Liver (tissue), 9 donors: ENCODE measurements around the gene GRAMD1A. TPM values are rescaled to one million over a fixed set of nuclear protein-coding genes. Genes with fewer than 3 reads are reported as not detected.

Experiments used
- DNase-seq: peaks from one replicate; pipeline ENCODE4 v3.0.0-alpha.2; 2017; ENCODE audit warnings: low spot score
- H3K27ac ChIP-seq, 2 donors: one replicate each; pipeline ENCODE4 v1.7.0; 2013; ENCODE audit warnings: inconsistent platforms in 2 of 2, low read length in 2 of 2, control low read depth in 1 of 2, low read depth in 1 of 2, mild to moderate bottlenecking in 1 of 2
- H3K27me3 ChIP-seq, 4 donors: one replicate each; pipeline versions ENCODE4 v1.6.1 to v1.7.0; 2013; ENCODE audit warnings: low read length in 3 of 4, inconsistent platforms in 1 of 4, mild to moderate bottlenecking in 1 of 4, moderate library complexity in 1 of 4; ENCODE audit not compliant: control insufficient read depth in 4 of 4, insufficient read depth in 4 of 4
- H3K36me3 ChIP-seq, 4 donors: one replicate each; pipeline versions ENCODE4 v1.6.1 to v1.7.0; 2013; ENCODE audit warnings: low read length in 3 of 4, mild to moderate bottlenecking in 3 of 4, low read depth in 1 of 4, moderate library complexity in 1 of 4; ENCODE audit not compliant: control insufficient read depth in 4 of 4, insufficient read depth in 3 of 4
- H3K4me1 ChIP-seq, 4 donors: one replicate each; pipeline versions ENCODE4 v1.6.1 to v1.7.0; 2013; ENCODE audit warnings: low read length in 3 of 4, mild to moderate bottlenecking in 3 of 4, moderate library complexity in 1 of 4; ENCODE audit not compliant: control insufficient read depth in 4 of 4, insufficient read depth in 4 of 4
- H3K4me3 ChIP-seq, 3 donors: one replicate each; pipeline versions ENCODE4 v1.6.1 to v1.7.0; 2013; ENCODE audit warnings: low read length in 3 of 3, control low read depth in 1 of 3, low read depth in 1 of 3, mild to moderate bottlenecking in 1 of 3
- H3K9ac ChIP-seq, 2 donors: one replicate each; pipeline ENCODE4 v1.7.0; 2013; ENCODE audit warnings: low read length in 2 of 2, mild to moderate bottlenecking in 2 of 2, moderate library complexity in 2 of 2, control low read depth in 1 of 2, low read depth in 1 of 2
- H3K9me3 ChIP-seq, 4 donors: one replicate each; pipeline versions ENCODE4 v1.6.1 to v1.7.0; 2013; ENCODE audit warnings: low read length in 3 of 4; ENCODE audit not compliant: control insufficient read depth in 4 of 4
- EGR1 ChIP-seq, 2 donors: IDR thresholded peaks; 2 replicates each; pipeline ENCODE4 v1.6.1; 2016 to 2018; ENCODE audit warnings: antibody characterized with exemption in 2 of 2, low read depth in 2 of 2
- FOXA1 ChIP-seq: IDR thresholded peaks from 2 replicates; pipeline ENCODE4 v1.6.1; 2016; ENCODE audit warnings: antibody characterized with exemption
- FOXA2 ChIP-seq: IDR thresholded peaks from 2 replicates; pipeline ENCODE4 v1.6.1; 2016; ENCODE audit warnings: antibody characterized with exemption
- GABPA ChIP-seq, 2 donors: IDR thresholded peaks in 1 of 2; conservative IDR thresholded peaks in 1 of 2; 2 replicates each; pipeline ENCODE4 v1.6.1; 2016; ENCODE audit warnings: antibody characterized with exemption in 2 of 2, mild to moderate bottlenecking in 1 of 2, moderate library complexity in 1 of 2
- HNF4A ChIP-seq, 2 donors: conservative IDR thresholded peaks; 2 replicates each; pipeline ENCODE4 v1.6.1; 2016; ENCODE audit warnings: antibody characterized with exemption in 2 of 2, mild to moderate bottlenecking in 2 of 2
- HNF4G ChIP-seq: IDR thresholded peaks from 2 replicates; pipeline ENCODE4 v1.6.1; 2016; ENCODE audit warnings: antibody characterized with exemption
- NR2F2 ChIP-seq: IDR thresholded peaks from 2 replicates; pipeline ENCODE4 v1.6.1; 2016; ENCODE audit warnings: antibody characterized with exemption
- RXRA ChIP-seq, 2 donors: IDR thresholded peaks; 2 replicates each; pipeline ENCODE4 v1.6.1; 2017 to 2018; ENCODE audit warnings: antibody characterized with exemption in 2 of 2, mild to moderate bottlenecking in 1 of 2
- SP1 ChIP-seq: IDR thresholded peaks from 2 replicates; pipeline ENCODE4 v1.6.1; 2018; ENCODE audit warnings: antibody characterized with exemption, mild to moderate bottlenecking
- TAF1 ChIP-seq: conservative IDR thresholded peaks from 2 replicates; pipeline ENCODE4 v1.6.1; 2016; ENCODE audit warnings: antibody characterized with exemption, mild to moderate bottlenecking
- YY1 ChIP-seq: IDR thresholded peaks from 2 replicates; pipeline ENCODE4 v1.6.1; 2016; ENCODE audit warnings: antibody characterized with exemption, mild to moderate bottlenecking
- WGBS: extraction: QIAGEN DNeasy Blood & Tissue Kit; methylation state at CpG from one replicate; pipeline ENCODE4 v1.1.7; 2013; 5-methylcytosine and 5-hydroxymethylcytosine counted together
- polyA plus RNA-seq, 2 donors: library from polyadenylated mRNA; stranded (reverse) in 1 of 2; unstranded in 1 of 2; fragments of 200-250 nt in 1 of 2; fragments of >200 nt in 1 of 2; fragmentation: Nextera tagmentation in 1 of 2; extraction: Ambion mirVana in 1 of 2; gene quantifications; one replicate each; pipeline versions ENCODE4 v1.2.1 to v1.2.3, GENCODE V29; 2013 to 2015
- total RNA-seq, 2 donors: library from RNA; depleted of rRNA; stranded (reverse); fragments of >200 nt; gene quantifications; one replicate each; pipeline ENCODE4 v1.2.3, GENCODE V29; 2014
- TF ChIP-seq, protein P1 (sequence below): IDR thresholded peaks from 2 replicates; pipeline ENCODE4 v1.6.1; 2016; ENCODE audit warnings: antibody characterized with exemption, mild to moderate bottlenecking
- TF ChIP-seq, protein P2 (sequence below): IDR thresholded peaks from 2 replicates; pipeline ENCODE4 v1.6.1; 2016; ENCODE audit warnings: antibody characterized with exemption
- TF ChIP-seq, protein P3 (sequence below): IDR thresholded peaks from 2 replicates; pipeline ENCODE4 v1.6.1; 2016; ENCODE audit warnings: antibody characterized with exemption
- donor health status: healthy.
- donor health status: healthy.
- donor health status: healthy.
- donor health status: healthy.
- donor health status: healthy.

GRAMD1A gene
- total RNA-seq (10 to 100 TPM; 12.5 to 14.1 TPM), polyA plus RNA-seq (1 to 10 TPM; 8.6 to 9.9 TPM)

DNA sequence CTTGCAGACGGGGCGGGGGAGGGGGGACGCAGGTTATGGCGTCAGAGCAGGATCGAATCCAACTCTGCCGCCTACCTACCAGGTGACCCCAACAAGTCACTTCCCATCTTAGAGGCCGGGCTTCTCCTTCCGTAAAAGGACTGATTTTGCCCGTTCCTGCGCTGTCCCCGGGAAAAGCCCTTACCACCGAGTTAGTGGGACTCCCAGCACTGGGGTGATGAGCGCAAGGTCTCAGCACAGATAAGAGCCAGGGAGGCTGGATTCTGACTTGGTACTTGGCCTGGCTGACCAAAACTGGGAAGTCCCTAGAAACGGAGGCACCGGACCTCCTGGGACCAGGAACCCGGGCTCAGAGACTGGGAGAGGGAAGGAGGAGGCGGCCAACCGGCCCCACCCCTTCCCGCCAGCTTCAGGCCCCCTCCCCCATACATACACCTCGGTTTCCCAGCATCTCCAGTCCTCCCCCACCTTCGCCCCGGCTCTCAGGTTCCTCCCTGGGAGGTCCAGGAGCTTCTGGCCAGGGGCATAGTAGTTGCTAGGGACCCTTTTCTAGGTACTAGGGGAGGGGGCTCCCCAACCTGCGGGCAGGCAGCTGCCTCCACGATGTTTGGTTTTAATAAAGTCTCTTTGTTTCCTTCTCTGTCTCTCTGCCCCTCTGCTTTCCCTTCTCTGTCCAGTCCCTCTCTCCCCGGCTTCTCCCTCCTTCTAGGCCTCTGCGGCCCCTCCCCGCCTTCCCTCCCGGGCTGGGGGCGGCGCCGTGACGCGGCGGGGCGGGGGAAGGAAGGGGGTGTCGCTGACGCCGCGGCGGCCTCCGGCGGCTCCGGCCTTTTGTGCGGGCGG is at the start of gene GRAMD1A:
TSS of gene GRAMD1A (plus strand) at position 826 of the 840 bp plus-strand sequence. CDS start 156 bp downstream, outside the sequence.
- Histone ChIP-seq H3K9ac (peak within 1 kb of the TSS; percentile 84 to 85), H3K4me3 (peak within 1 kb of the TSS; percentile 38 to 76 (median 55)), H3K36me3 (no peaks in the 10 kb centered on the region), H3K27ac (peak within 1 kb of the TSS; percentile 95 to 96), H3K9me3 (no peaks in the 10 kb centered on the region), H3K27me3 (no peaks in the 10 kb centered on the region), H3K4me1 (peaks cover 4 to 39% (median 13%) of the 10 kb centered on the region in 4 donors)
- DNase-seq: peak; percentile 70
- 3% methylated on average over 45 of the region's 45 CpGs for WGBS
- TF ChIP-seq SP1 (peak; percentile 37), GABPA (IDR thresholded peaks at IDR 0.05 in 1 of 2, conservative IDR thresholded peaks at IDR 0.05 in 1 of 2) (no peak), HNF4G (peak; percentile 15), TAF1 (no peak), FOXA1 (no peak), RXRA (IDR thresholded peaks at IDR 0.05) (peak; percentile 47 to 53)
- TF ChIP-seq, protein P1, sequence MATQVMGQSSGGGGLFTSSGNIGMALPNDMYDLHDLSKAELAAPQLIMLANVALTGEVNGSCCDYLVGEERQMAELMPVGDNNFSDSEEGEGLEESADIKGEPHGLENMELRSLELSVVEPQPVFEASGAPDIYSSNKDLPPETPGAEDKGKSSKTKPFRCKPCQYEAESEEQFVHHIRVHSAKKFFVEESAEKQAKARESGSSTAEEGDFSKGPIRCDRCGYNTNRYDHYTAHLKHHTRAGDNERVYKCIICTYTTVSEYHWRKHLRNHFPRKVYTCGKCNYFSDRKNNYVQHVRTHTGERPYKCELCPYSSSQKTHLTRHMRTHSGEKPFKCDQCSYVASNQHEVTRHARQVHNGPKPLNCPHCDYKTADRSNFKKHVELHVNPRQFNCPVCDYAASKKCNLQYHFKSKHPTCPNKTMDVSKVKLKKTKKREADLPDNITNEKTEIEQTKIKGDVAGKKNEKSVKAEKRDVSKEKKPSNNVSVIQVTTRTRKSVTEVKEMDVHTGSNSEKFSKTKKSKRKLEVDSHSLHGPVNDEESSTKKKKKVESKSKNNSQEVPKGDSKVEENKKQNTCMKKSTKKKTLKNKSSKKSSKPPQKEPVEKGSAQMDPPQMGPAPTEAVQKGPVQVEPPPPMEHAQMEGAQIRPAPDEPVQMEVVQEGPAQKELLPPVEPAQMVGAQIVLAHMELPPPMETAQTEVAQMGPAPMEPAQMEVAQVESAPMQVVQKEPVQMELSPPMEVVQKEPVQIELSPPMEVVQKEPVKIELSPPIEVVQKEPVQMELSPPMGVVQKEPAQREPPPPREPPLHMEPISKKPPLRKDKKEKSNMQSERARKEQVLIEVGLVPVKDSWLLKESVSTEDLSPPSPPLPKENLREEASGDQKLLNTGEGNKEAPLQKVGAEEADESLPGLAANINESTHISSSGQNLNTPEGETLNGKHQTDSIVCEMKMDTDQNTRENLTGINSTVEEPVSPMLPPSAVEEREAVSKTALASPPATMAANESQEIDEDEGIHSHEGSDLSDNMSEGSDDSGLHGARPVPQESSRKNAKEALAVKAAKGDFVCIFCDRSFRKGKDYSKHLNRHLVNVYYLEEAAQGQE: peak; percentile 61

DNA sequence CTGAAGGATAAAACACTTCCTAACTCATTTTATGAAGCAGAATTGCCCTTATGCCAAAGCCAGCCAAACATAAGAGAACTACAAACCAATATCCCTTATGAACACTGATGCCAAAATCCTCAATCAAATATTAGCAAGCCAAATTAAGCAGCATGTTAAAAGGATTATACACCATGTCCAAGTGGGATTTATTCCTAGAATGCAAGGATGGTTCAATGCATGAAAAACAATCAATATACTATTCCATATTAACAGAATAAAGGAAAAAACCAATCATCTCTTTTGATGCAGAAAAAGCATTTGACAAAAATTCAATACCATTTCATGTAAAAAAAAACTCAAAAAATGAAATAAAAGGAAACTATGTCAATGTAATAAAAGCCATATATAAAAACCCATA is 47.0 kb upstream of the GRAMD1A start:
- Histone ChIP-seq H3K9ac (no peak overlapping the region), H3K27ac (no peak overlapping the region), H3K36me3 (peaks cover 2 to 27% (median 19%) of the 10 kb centered on the region in 4 donors), H3K9me3 (peaks cover 24 to 72% (median 42%) of the 10 kb centered on the region in 4 donors), H3K27me3 (no peaks in the 10 kb centered on the region), H3K4me1 (no peaks in the 10 kb centered on the region), H3K4me3 (peak overlapping the region in 2 of 3 donors; percentile 4 to 42)
- no peak for DNase-seq
- TF ChIP-seq FOXA2 (no peak), SP1 (no peak)

DNA sequence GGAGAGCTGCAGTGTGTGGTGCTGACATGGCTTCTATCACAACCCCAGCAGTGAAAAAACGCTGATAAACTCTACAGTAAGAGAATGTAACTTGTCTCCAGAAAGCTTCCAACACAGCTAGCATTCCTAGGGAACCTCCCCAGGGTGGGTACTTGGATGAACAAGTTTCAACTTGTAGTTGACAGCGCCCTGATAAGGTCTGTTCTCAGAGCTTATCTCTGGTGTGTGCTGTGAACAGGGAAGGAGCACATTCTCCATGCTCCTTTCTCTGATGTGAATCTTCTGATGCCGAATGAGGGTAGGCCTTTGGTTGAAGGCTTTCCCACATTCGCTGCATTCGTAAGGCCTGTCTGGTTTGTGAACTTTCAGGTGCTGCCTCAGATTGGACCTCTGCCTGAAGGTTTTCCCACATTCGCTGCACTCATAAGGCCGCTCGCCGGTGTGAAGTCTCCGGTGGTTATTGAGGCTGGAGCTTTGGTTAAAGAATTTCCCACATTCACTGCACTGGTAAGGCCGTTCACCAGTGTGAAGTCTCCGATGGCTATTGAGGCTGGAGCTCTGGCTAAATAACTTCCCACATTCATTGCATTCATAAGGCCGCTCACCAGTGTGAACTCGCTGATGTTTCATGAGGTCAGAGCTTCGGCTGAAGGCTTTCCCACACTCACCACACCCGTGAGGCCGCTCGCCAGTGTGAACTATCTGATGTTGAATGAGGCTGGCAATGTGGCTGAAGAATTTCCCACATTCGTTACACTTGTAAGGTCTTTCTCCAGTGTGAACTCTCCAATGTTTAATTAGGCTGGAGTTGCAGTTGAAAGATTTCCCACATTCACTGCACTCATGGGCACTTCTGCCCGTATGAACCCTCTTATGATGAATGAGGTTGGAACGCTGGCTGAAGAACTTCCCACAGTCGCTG is 42.0 kb upstream of the GRAMD1A start:
- H3K27me3 ChIP-seq: no peaks in the 10 kb centered on the region
- no peak for DNase-seq
- TF ChIP-seq TAF1 (no peak), GABPA (IDR thresholded peaks at IDR 0.05 in 1 of 2, conservative IDR thresholded peaks at IDR 0.05 in 1 of 2) (no peak), SP1 (no peak), HNF4G (no peak), NR2F2 (no peak), HNF4A (conservative IDR thresholded peaks at IDR 0.05) (no peak), YY1 (no peak), RXRA (IDR thresholded peaks at IDR 0.05) (no peak), EGR1 (IDR thresholded peaks at IDR 0.05; ENCODE audit: low read depth in 2 of 2) (no peak)
- TF ChIP-seq, protein P2, sequence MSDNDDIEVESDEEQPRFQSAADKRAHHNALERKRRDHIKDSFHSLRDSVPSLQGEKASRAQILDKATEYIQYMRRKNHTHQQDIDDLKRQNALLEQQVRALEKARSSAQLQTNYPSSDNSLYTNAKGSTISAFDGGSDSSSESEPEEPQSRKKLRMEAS: no peak
- TF ChIP-seq, protein P3, sequence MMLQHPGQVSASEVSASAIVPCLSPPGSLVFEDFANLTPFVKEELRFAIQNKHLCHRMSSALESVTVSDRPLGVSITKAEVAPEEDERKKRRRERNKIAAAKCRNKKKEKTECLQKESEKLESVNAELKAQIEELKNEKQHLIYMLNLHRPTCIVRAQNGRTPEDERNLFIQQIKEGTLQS: no peak
- TF ChIP-seq, protein P1: no peak
- no peak overlapping the region for H3K9ac ChIP-seq
- peaks cover 11 to 51% (median 42%) of the 10 kb centered on the region in 4 donors for H3K36me3 ChIP-seq
- H3K4me1 ChIP-seq: peaks cover 6 to 11% (median 8%) of the 10 kb centered on the region in 4 donors
- WGBS: 96% methylated on average over 22 of the region's 22 CpGs
- H3K4me3 ChIP-seq: peak overlapping the region in 2 of 3 donors; percentile 57 to 81
- H3K27ac ChIP-seq: no peak overlapping the region
- H3K9me3 ChIP-seq: peaks cover 38 to 73% (median 52%) of the 10 kb centered on the region in 4 donors
